Measurements from ENCODE around the gene UBA1. TPM values are rescaled to one million over a fixed set of nuclear protein-coding genes. Genes with fewer than 3 reads are reported as not detected.

The UBA1 gene
- total RNA-seq, 2 donors from 2014 or later = 233 to 448 TPM

DNA sequence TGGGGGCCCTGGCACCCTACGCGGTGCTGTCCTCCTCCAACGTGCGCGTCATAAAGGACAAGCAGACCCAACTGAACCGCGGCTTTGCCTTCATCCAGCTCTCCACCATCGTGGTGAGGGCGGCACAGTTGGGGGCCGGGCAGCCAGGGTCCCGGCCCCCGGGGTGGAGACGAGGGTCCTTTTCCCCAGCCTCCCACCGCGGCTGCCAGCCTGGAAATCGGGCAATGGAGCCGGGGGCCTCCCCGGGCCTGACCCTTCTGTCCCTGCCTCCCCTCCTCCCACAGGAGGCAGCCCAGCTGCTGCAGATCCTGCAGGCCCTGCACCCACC, 13.7 kb upstream of the UBA1 start:
- no peak overlapping the region for H3K27ac ChIP-seq (ENCODE audit: low read depth, low read length)
- no peaks in the 10 kb centered on the region for H3K9me3 ChIP-seq (ENCODE audit: control insufficient read depth, low read length)
- 80 to 94% methylated on average over 1 to 16 of the region's 18 CpGs for WGBS, 2 experiments (ENCODE audit: insufficient coverage in 1 of 2, insufficient read length in 1 of 2)
- TF ChIP-seq, protein P1, sequence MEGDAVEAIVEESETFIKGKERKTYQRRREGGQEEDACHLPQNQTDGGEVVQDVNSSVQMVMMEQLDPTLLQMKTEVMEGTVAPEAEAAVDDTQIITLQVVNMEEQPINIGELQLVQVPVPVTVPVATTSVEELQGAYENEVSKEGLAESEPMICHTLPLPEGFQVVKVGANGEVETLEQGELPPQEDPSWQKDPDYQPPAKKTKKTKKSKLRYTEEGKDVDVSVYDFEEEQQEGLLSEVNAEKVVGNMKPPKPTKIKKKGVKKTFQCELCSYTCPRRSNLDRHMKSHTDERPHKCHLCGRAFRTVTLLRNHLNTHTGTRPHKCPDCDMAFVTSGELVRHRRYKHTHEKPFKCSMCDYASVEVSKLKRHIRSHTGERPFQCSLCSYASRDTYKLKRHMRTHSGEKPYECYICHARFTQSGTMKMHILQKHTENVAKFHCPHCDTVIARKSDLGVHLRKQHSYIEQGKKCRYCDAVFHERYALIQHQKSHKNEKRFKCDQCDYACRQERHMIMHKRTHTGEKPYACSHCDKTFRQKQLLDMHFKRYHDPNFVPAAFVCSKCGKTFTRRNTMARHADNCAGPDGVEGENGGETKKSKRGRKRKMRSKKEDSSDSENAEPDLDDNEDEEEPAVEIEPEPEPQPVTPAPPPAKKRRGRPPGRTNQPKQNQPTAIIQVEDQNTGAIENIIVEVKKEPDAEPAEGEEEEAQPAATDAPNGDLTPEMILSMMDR (conservative IDR thresholded peaks at IDR 0.05) = no peak
- no peak overlapping the region for H3K27ac Mint-ChIP-seq
- H3K4me1 Mint-ChIP-seq = no peaks in the 10 kb centered on the region
- H3K27me3 Mint-ChIP-seq (ENCODE audit: insufficient read depth) = no peaks in the 10 kb centered on the region
- peaks cover 48% of the 10 kb centered on the region for H3K36me3 Mint-ChIP-seq (ENCODE audit: low read depth)
- H3K4me3 Mint-ChIP-seq = no peak overlapping the region
- H3K4me3 ChIP-seq (ENCODE audit: low read length) = no peak overlapping the region
- no peak overlapping the region for H3K9ac ChIP-seq (ENCODE audit: extremely low read depth, low read length, poor library complexity, severe bottlenecking)
- no peaks in the 10 kb centered on the region for H3K27me3 ChIP-seq (ENCODE audit: control insufficient read depth, insufficient read depth, low read length, poor library complexity, severe bottlenecking)
- H3K36me3 ChIP-seq (ENCODE audit: control insufficient read depth, insufficient read depth, low read length) = peaks cover 15% of the 10 kb centered on the region
- no peak for DNase-seq
- peaks cover 57% of the 10 kb centered on the region for H3K9me3 Mint-ChIP-seq
- no peaks in the 10 kb centered on the region for H3K4me1 ChIP-seq (ENCODE audit: control insufficient read depth, insufficient read depth, low read length)

DNA sequence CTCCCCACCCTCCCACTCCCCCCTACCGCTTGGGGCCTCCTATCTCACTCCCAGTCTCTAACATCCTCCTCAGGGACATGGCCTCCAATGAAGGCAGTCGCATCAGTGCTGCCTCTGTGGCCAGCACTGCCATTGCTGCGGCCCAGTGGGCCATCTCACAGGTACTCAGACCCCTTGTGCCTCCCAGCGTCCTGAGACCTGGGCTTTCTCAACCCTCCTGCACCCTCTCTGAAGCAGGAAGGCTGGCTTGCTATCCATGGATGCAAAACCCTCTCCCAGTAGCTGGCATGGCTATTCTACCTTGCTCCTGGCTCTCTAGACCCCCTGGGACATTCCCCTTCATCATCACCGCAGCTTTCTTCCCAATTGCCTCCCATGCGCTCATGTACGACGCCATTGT, 13.3 kb upstream of the UBA1 start:
- peak; percentile 23 for DNase-seq
- Histone ChIP-seq H3K36me3 (ENCODE audit: control insufficient read depth, insufficient read depth, low read length) (peaks cover 15% of the 10 kb centered on the region), H3K4me1 (ENCODE audit: control insufficient read depth, insufficient read depth, low read length) (no peaks in the 10 kb centered on the region), H3K9ac (ENCODE audit: extremely low read depth, low read length, poor library complexity, severe bottlenecking) (no peak overlapping the region), H3K4me3 (ENCODE audit: low read length) (no peak overlapping the region), H3K27me3 (ENCODE audit: control insufficient read depth, insufficient read depth, low read length, poor library complexity, severe bottlenecking) (no peaks in the 10 kb centered on the region), H3K27ac (ENCODE audit: low read depth, low read length) (no peak overlapping the region), H3K9me3 (ENCODE audit: control insufficient read depth, low read length) (no peaks in the 10 kb centered on the region)
- Mint-ChIP-seq H3K9me3 (peaks cover 54% of the 10 kb centered on the region), H3K4me1 (no peaks in the 10 kb centered on the region), H3K27me3 (ENCODE audit: insufficient read depth) (no peaks in the 10 kb centered on the region), H3K36me3 (ENCODE audit: low read depth) (peaks cover 45% of the 10 kb centered on the region), H3K4me3 (no peak overlapping the region), H3K27ac (no peak overlapping the region)
- 92 to 100% methylated on average over 3 to 4 of the region's 8 CpGs for WGBS, 2 experiments (ENCODE audit: insufficient coverage in 1 of 2, insufficient read length in 1 of 2)
- TF ChIP-seq, protein P1 (conservative IDR thresholded peaks at IDR 0.05) = no peak

DNA sequence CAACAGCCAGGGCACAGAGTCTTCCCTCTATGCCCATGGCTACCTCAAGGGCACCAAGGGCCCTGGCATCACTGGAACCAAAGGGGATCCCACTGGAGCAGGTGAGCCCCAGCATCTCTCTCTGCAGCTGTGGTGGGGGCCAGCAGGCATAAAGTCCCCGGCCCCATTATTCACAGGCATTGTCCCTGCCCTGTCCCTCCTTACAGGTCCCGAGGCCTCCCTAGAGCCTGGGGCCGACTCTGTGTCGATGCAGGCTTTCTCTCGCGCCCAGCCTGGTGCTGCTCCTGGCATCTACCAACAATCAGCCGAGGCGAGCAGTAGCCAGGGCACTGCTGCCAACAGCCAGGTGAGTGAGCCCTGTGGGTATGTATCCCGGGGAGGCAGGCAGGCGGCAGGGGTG, 12.3 kb upstream of the UBA1 start:
- Mint-ChIP-seq H3K9me3 (peaks cover 51% of the 10 kb centered on the region), H3K4me1 (no peaks in the 10 kb centered on the region), H3K4me3 (no peak overlapping the region), H3K36me3 (ENCODE audit: low read depth) (peaks cover 43% of the 10 kb centered on the region), H3K27me3 (ENCODE audit: insufficient read depth) (peaks cover 2% of the 10 kb centered on the region), H3K27ac (no peak overlapping the region)
- Histone ChIP-seq H3K4me3 (ENCODE audit: low read length) (no peak overlapping the region), H3K36me3 (ENCODE audit: control insufficient read depth, insufficient read depth, low read length) (peaks cover 19% of the 10 kb centered on the region), H3K27me3 (ENCODE audit: control insufficient read depth, insufficient read depth, low read length, poor library complexity, severe bottlenecking) (no peaks in the 10 kb centered on the region), H3K9ac (ENCODE audit: extremely low read depth, low read length, poor library complexity, severe bottlenecking) (no peak overlapping the region), H3K27ac (ENCODE audit: low read depth, low read length) (no peak overlapping the region), H3K4me1 (ENCODE audit: control insufficient read depth, insufficient read depth, low read length) (no peaks in the 10 kb centered on the region), H3K9me3 (ENCODE audit: control insufficient read depth, low read length) (no peaks in the 10 kb centered on the region)
- TF ChIP-seq, protein P1 (conservative IDR thresholded peaks at IDR 0.05) = no peak
- DNase-seq = peak; percentile 15
- WGBS, 2 experiments (ENCODE audit: insufficient coverage in 1 of 2, insufficient read length in 1 of 2) = 94% methylated on average over 3 to 10 of the region's 10 CpGs
